HG02981 (cell line): ENCODE results near the gene USP54.
A peak's percentile ranks its signal among the peaks of the same experiment; 100 is the strongest.
"Not testable (repeated sequence)": the region's sequence is repeated elsewhere in the genome, so short reads cannot be mapped to it uniquely, and the experiment has no call there.

ENCODE experiments used
- ATAC-seq: cut with Tn5 transposase; IDR thresholded peaks from one replicate; pipeline ENCODE4 v1.9.1; 2021; ENCODE audit warnings: mild to moderate bottlenecking, moderate library complexity; ENCODE audit not compliant: unreplicated experiment

The USP54 gene, protein sequence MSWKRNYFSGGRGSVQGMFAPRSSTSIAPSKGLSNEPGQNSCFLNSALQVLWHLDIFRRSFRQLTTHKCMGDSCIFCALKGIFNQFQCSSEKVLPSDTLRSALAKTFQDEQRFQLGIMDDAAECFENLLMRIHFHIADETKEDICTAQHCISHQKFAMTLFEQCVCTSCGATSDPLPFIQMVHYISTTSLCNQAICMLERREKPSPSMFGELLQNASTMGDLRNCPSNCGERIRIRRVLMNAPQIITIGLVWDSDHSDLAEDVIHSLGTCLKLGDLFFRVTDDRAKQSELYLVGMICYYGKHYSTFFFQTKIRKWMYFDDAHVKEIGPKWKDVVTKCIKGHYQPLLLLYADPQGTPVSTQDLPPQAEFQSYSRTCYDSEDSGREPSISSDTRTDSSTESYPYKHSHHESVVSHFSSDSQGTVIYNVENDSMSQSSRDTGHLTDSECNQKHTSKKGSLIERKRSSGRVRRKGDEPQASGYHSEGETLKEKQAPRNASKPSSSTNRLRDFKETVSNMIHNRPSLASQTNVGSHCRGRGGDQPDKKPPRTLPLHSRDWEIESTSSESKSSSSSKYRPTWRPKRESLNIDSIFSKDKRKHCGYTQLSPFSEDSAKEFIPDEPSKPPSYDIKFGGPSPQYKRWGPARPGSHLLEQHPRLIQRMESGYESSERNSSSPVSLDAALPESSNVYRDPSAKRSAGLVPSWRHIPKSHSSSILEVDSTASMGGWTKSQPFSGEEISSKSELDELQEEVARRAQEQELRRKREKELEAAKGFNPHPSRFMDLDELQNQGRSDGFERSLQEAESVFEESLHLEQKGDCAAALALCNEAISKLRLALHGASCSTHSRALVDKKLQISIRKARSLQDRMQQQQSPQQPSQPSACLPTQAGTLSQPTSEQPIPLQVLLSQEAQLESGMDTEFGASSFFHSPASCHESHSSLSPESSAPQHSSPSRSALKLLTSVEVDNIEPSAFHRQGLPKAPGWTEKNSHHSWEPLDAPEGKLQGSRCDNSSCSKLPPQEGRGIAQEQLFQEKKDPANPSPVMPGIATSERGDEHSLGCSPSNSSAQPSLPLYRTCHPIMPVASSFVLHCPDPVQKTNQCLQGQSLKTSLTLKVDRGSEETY (N-terminal part only)

DNA sequence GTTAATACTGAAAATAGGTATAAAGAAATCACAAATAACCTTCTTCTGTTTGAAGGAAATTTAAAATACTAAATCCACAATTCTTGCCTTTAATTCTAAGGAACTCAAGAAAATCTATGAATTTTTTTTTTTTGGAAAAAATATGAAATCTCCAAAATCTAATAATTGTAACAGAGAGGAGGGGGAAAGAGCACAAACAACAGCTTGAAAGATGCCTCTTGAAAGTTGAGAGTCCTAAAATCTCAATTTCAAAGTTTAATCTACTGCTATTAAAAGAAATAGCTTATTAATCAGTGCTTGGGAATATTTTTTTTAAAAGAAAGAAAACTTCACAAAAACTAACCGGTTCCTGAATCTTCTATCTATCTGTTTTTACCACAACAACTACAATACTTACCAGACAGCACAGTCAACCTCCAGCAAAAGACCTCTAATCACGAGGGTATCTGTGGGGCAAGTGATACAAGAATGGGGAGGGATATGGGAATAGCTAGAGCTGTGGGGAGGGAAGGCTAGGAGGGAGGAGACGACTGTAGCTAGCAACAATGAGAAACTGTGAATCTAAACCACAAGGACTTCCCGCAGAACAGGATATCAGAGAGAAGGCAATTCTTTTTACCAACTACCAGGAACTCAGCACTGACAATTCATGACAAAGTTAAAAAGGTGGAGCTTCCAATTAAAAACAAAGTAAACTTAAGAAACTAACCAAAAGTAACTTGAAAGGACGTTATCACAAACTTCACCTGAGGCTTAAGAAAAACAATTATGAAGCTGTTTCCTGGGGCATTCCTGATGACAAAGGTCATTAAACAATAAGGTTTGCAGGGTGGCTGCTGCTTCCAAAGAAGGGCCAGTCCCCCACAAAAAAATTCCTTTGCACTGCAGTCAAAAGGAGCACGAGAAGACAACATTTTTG, at the start of gene USP54:
Gene USP54 (minus strand): TSS at position 462 of the 919 bp plus-strand sequence. CDS start 15,684 bp downstream, outside the sequence.
- no peak for ATAC-seq

DNA sequence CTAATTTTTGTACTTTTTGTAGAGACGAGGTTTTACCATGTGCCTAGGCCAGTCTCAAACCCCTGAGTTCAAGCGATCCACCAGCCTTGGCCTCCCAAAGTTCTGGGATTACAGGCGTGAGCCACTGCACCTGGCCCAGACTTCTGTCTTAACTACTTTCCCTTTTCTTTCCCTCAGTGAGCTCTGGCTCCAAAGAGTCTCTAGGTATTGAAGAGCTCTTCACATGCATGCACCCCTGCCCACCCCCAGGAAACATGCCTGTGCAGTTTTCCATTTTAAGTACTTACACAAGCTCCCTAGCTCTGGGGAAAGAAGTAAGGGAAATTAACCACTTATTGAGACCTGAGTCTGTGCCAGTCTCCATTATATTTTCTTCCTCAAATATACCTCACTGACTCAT, 48.1 kb upstream of the USP54 start:
- ATAC-seq = no peak

DNA sequence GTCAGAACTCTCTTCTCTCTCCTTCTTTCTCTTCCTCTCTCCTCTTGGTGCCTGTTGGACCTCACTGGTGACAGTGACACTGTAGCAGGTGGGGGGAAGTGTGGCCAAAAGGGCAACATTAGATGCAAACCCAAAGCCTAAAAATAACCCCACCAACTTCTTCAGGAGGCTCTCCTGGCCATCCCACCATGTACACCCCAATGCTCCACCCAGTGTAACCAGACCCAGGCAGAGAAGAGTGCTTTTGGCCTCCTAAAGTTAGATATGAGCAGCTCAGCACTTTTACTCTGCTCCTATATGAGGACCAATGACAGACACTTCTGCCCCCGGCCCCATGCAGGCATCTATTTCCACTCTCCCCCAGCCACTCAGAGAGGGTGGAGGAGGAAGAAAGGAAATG, 44.6 kb upstream of the USP54 start:
- ATAC-seq = no peak

DNA sequence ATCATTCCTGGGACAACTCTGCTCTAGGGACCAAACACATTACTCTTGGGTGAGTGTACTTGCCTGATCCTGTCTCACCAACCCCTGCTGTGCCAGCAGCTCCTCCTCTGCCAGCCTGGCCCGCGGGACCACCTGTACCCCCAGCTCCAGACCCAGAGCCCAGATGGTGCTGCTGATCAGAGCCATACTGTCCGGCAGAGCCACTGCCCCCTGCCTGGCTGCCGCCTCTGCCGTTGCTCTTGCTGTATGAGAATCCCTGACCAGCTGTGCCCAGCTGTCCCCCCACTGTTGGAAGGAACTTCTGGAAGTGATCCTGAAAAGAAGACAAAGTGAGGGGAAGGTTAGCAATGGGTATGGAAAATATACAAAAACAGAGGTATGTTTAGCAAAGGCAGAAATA, 43.3 kb upstream of the USP54 start:
- no peak for ATAC-seq

DNA sequence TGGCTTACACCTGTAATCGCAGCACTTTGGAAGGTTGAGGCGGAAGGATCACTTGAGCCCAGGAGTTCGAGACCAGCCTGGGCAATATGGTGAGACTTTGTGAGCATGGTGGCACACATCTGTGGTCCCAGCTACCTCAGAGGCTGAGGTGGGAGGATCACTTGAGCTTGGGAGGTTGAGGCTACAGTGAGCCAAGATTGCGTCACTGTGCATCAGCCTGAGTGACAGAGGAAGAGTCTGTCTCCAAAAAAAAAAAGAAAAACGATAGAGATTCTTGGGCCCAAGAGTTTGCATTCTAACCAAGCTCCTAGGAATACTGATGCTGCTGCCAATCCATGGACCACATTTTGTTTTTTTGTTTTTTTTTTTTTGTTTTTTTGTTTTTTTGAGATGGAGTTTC, 38.0 kb upstream of the USP54 start:
- ATAC-seq = no peak

DNA sequence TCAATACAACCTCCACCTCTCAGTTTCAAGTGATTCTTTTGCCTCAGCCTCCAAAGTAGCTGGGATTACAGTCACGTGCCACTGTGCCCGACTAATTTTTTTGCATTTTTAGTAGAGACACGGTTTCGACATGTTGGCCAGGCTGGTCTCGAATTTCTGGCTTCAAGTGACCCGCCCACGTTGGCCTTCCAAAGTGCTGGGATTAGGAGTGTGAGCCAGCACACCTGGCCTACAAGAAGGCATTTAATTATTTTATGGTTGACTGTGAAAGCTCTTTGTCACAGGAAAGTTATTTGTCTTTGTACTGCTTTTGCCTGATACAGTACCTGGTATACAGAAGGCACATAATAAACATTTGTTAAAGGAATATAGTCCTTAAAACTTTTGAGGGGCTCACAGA, 37.3 kb upstream of the USP54 start:
- no peak for ATAC-seq

DNA sequence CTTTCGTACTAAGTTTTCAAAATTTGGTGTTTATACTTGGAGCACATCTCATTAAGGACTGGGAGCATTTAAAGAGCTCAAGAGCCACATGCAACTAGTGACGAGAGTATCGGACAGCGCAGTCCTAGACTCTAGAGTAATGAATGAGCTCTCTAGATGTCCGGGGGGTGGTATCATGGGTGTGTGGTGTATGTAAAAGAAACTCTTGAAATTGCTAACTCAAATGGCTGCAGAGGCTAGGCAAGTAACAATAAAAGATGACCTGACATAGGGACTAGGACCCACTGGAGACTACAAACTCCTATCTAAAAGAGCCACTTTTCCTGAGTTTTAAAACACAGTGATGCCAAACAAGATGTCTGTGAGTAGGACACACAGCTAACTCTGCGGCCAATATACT, 36.2 kb upstream of the USP54 start:
- ATAC-seq = no peak

DNA sequence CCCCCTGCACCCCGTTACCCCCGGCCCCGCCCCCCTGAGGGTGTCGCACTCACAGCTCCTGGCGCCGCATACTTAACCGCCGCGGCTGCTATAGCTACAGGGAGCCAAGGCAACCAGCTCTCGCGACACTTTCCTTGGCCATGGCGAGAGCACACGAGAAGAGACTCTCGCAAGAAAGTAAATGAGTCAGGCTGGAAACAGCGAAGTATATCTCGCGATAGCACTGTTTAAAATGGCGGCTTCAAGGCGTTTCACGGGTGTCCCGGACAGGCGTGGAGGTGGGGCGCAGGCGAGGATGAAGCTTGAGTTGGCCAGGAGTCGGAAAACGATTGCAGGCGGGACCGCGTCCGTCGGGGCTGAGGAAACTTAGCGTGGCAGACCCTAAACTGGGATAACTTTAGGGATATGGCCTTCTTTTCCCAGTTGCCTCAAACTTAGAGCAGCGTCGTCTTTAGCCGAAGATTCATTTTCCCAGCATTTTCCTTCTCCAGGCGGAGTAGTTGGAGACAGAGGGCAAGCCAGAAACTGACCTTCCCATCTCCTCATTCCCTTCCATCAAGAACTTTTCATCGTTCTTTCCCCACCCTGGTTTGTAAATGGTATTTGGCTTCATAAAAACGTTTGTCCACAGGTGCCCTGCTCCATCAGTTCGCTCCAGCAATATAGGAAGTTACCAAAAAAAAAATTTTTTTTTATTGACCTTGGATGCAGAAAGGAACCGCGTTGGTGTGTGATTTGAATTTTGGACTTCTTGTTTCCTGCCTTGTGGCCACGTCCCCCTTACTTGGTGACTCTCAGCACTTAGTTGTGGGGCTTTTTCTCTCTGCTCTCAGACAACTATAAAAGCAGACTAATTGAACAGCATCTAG, 35.0 kb upstream of the USP54 start:
- peak; percentile 97 for ATAC-seq

DNA sequence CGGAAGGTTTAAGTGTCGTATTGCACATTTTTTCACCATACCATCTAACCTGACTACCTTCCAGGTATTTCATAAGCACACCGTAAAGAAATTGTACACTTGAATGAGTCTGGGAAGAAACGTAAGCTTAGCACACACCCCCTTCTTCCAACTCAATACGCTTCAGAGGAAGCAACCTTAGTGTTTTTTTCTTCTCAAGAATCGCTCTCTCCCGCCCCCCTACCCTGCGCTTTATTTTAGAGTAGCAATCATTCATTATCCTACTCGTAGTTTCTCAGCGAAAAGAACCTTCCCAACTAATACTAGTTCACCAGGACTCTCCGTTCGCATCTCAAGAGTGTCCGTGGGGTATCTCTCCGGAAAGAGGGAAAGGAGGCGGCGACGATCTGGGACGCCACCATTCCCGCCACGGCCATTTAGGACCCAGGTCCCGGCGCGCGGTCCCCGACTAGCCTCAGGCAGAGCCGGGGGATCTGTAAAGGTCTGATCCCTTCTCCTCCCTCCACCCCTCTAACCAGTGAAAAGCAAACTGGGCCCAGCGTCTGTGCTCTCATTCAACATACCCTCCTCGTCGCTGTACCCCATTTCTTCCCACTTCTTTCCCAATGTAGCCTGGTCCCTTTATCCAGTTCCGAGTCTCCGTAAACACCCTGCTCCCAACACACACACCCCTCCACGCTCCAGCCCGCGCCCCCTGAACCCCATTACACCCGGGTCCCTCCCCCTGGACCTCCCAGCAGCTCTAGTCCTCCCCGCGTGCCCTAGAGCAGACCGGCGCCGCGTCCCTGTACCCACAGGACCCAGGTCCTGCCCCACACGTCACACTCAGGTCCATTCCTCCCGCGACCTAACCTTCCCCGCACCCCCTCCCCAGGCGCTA, 34.1 kb upstream of the USP54 start:
- ATAC-seq = peak; percentile 22

DNA sequence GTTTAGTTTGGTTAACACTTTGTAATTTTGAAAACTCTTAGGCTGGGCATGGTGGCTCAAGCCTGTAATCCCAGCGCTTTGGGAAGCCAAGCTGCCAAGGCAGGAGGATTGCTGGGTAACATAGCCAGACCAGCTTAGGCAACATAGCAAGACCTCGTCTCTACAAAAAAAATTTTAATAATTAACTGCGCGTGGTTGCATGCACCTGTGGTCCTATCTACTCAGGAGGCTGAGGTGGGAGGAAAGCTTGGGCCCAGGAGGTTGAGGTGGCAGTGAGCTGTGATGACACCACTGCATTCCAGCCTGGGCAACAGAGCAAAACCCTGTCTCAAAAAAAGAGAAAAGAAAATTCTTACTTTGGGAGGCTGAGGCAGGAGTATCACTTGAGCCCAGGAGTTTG, 31.9 kb upstream of the USP54 start:
- ATAC-seq = no peak

DNA sequence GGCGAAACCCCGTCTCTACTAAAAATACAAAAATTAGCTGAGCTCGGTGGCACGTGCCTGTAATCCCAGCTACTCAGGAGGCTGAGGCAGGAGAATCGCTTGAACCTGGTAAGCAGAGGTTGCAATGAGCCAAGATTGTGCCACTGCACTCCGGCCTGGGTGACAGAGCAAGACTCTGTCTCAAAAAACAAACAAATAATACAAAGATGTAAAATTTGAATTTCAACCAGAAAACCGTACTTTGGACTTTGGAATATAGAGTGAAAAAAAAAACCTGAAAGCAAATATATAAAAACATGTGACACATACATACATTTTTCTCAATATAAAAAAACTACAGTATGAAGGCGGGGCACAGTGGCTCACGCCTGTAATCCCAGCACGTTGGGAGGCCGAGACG, 29.8 kb upstream of the USP54 start:
- ATAC-seq = not testable (repeated sequence)

DNA sequence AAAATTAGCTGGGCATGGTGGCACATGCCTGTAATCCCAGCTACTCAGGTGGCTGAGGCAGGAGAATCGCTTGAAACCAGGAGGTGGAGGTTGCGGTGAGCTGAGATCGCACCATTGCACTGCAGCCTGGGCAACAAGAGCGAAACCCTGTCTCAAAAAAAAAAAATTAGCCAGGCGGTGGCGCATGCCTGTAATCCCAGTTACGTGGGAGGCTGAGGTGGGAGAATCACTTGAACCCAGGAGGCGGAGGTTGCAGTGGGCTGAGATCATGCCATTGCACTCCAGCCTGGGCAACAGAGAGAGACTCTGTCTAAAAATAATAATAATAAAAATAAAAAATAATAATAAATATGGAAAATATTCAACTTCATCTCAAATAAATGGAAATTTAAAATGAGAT, 26.0 kb upstream of the USP54 start:
- ATAC-seq = not testable (repeated sequence)

DNA sequence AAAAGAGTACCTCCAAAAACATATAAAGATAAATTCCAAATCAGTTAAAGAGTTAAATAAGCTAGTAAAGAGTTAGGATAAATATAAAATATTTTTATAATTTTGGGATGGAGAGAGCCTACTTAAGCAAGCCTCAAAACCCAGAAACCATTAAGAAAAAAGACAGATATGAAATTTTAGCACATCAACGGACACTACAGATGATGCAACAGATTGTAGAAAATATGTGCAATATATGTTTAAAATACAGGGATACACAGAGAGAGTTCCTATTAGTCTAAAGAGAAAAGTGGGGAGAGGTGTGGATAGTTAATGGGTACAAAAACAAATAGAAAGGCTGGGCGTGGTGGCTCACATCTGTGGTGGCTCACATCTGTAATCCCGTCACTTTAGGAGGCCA, 23.6 kb upstream of the USP54 start:
- no peak for ATAC-seq

DNA sequence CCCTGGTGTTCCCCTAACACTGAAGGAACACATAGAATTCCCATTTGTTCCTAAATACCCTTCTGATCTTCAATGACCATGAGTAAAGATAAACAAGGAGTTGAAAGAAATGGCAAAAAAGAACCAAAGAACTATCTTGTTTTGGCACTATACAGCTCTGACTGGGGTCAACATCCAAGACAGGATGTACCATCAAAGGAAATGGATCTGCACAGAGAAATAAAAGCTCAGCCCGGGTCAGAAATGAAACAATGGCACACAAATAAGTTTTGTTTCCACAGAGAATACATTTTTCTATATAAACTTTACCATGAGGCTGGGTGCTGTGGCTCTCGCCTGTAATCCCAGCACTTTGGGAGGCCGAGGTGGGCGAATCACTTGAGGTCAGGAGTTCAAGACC, 18.0 kb upstream of the USP54 start:
- no peak for ATAC-seq

DNA sequence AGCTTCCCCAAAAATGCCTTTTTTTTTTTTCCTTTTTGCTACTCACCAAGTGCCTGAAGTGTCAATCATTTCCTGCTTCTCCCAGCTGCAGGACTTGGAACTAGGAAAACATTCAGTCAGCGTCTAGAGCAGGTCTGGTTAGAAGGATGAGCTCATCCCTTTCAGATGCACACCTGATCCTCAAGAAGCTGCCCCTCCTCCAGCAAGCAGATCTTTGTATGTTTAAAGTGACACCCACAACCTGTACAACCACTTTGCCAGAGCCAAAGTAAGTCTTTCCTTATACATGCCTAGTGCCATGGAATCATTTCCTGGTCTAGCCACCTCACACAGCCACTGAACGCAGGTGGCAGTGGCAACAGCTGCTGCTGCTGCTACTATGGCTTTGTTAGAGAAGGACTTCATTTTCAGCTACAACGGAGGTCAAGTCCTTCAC, 10.4 kb upstream of the USP54 start:
- ATAC-seq = no peak

DNA sequence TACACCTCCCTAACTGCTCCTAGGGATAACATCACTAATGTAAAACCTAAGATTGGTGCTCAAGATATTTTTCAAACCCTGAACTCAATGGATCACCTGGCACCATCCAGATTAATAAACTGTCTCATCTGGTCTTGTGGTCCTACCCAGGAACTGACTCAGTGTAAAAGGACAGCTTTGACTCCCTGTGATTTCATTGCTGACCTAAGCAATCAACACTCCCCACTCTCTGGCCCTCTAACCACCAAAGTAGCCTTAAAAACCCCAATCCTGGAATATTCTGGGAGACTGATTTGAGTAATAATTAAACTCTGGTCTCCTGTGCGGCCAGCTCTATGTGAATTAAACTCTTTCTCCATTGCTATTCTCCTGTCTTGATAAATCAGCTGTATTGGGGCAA, 6.2 kb upstream of the USP54 start:
- no peak for ATAC-seq

DNA sequence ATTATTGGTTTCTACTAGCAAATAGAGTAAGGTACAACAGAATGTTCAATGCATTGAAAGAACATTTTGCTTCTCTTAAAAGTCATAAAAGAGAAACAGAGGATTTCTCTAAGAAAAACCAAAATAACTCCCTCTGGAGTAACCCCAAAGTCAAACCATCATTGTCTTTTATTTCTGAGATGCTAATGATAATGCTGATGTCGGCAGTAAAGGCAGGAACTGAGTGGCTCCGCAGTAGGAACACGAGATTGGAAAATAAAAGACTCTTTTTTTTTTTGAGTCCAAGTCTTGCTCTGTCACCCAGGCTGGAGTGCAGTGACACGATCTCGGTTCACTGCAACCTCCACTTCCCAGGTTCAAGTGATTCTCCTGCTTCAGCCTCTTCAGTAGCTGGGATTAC, 2.7 kb upstream of the USP54 start:
- ATAC-seq = no peak

DNA sequence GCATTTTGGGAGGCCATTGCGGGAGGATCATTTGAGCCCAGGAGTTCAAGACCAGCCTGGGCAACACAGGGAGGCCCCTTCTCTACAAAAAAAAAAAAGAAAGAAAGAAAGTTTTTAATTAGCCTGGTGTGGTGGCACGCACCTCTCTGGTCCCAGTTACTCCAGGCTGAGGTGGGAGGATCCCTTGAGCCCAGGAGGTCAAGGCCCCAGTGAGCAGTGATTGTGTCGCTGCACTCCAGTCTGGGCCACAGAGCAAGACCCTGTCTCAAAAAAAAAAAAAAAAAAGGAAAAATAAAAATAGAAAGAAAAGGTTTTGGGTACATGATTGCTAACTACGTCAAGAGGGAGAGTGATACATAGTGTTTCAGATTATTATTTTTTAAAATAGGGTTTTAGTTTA, 2.0 kb upstream of the USP54 start:
- ATAC-seq = no peak
